GM10266 (cell line): ENCODE data around the gene SNX24.
"Not testable (repeated sequence)": the region's sequence is repeated elsewhere in the genome, so short reads cannot be mapped to it uniquely, and the experiment has no call there.

Source experiments
- DNase-seq: peaks from one replicate; pipeline ENCODE4 v3.0.0; 2012; ENCODE audit errors: extremely low spot score
- TF ChIP-seq, protein P1 (sequence below): IDR thresholded peaks from 2 replicates; pipeline ENCODE4 v1.5.1; 2012; ENCODE audit warnings: mild to moderate bottlenecking, low read depth; ENCODE audit not compliant: control insufficient read depth, insufficient read depth; ENCODE audit errors: missing control alignments

The SNX24 gene

DNA sequence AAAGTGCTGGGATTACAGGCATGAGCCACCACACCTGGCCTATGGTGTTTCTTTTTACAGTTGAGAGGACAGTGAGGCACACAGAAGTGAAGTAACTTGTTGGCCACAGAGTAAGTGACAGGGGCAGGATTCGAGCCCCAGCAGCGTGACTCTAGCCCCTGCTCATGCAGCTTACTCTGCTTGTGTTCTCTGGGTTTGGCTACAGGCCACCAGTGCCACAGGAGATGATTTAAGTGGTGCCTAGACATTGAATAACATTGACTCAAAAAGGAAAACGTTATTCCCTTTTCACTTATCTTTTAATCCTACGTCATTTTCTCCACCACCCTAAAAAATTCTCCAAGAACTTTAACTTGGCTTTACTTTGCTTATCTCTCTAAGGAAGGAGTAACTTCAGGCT, 61.4 kb downstream of the SNX24 start:
- no peak for DNase-seq
- TF ChIP-seq, protein P1, sequence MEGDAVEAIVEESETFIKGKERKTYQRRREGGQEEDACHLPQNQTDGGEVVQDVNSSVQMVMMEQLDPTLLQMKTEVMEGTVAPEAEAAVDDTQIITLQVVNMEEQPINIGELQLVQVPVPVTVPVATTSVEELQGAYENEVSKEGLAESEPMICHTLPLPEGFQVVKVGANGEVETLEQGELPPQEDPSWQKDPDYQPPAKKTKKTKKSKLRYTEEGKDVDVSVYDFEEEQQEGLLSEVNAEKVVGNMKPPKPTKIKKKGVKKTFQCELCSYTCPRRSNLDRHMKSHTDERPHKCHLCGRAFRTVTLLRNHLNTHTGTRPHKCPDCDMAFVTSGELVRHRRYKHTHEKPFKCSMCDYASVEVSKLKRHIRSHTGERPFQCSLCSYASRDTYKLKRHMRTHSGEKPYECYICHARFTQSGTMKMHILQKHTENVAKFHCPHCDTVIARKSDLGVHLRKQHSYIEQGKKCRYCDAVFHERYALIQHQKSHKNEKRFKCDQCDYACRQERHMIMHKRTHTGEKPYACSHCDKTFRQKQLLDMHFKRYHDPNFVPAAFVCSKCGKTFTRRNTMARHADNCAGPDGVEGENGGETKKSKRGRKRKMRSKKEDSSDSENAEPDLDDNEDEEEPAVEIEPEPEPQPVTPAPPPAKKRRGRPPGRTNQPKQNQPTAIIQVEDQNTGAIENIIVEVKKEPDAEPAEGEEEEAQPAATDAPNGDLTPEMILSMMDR: no peak

DNA sequence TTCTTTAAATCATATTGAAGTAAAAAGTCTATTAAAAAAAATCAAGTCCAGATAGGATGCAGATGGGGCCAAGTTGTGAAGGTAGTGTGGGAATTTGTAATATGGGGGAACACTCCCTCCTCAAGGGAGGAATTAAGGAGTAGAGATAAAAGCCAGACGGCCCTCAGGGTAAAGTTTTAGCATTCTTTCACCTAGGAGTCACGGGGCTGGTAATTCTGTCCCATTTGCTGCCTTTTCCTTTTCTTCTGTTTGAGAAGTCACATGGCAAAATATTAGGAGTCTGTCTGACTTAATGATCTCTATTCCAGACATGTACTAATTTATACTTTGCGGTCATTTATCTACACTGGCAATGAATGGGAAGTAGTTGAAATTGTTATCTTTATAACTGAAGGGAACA, 61.9 kb downstream of the SNX24 start:
- TF ChIP-seq, protein P1: no peak
- DNase-seq: no peak

DNA sequence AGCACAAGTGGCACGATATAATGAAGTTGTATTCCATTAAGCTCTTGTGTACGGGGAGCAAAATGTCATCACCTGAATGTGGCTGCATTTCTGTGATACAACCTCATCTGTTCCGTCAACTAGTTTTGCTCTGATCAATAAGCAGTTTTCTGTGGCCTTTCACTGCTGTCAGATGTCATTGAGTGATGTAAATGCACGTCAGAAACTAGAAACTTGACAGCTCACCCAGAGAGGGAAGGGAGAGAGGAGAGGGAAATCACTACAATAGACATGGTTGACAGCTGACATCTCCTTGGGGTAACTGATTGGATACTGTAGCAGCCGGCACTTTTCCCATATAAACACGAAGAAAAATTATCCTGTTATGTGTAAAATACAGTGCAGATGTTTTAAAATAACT, 62.7 kb downstream of the SNX24 start:
- DNase-seq: no peak
- TF ChIP-seq, protein P1: no peak

DNA sequence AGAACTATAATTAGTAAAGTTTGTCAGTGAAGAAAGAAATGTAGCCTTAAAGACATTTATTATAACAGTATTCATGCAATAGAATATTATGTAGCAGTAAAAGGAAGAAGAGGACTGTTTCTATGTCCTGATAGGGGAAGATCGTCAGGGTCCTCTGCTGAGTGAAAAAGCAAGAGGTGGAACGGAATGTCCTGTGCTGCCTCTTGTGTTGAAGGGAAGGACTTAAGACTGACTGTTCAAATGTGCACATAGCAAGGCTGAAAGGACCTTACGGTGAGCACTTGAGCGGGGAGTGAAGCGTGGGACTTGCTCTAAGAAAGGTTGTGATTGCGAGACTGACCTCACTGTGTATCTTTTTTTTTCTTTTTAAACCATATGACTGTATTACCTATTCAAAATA, 63.2 kb downstream of the SNX24 start:
- TF ChIP-seq, protein P1: no peak
- DNase-seq: no peak

DNA sequence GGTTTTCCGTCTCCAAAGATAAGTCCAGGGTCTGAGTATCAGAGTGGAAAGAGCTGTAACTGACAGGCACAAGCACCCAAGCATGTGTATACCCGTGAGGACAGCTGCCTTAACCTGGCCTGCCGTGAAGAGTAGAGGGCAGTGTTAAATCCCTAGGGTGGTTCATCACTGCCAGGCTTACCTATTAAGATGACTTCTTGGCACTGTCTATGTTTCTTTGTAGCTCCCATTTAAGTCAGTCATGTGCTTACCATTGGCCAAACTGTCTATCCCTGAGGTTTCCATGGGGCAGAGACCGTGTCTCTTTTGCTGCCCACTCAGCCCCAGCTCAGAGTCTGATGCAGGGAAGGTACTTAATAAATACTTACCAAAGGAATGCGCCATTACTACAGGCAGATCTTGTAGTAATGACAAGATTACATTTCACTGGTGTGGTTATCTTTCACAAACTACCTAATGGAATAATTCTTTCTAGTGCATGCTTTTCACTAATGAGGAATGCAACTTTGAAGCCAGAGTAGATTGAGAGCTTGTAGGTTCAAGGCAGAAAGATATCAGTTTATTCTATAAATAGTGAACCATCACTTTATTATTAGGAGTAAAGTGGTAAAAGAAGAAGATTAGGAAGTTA, 64.2 kb downstream of the SNX24 start:
- TF ChIP-seq, protein P1: no peak
- DNase-seq: no peak

GRCh38 chr5:122913436-122913835, 68.0 kb downstream of the SNX24 start:
- not testable (repeated sequence) for DNase-seq

DNA sequence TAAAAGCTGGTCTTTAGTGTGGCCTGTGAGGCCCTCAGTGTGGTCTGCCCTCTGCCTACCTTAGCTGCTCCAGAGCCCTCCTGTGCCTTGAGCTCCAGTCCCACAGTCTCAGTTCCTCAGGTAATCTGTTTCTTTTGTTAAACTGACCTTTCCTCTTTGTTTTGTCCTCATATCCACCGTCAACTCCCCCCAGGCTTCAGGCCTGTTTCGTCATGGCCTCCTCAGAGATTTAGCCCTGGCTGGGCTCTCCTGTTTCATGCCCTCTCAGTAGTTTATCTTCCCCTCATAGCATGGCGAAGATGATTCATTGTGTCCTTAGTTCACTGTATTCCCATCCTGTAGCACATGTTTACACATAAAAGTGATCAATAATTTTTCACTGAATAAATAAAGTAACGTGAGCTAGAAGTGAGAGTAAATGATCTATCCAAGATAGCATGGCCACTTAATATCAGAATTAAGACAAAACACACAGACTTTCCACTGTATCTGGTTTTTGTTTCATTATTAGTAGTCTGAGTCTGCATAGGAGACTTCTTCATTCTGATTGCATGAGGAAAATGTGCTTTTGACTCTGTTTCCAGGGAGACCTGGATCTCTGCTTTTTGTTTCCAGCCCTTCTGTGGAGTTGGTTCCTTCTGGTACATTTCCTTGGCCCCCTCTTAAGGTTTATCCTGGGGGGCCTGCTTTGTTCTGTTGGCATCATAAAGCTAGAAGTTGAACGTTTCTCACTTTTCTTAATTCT, 70.5 kb downstream of the SNX24 start:
- peak; percentile 64 for DNase-seq
- TF ChIP-seq, protein P1: no peak
